ENCODE data around the gene GOLGA8R.
"Not testable (repeated sequence)": the region's sequence is repeated elsewhere in the genome, so short reads cannot be mapped to it uniquely, and the experiment has no call there.

GOLGA8R gene, protein sequence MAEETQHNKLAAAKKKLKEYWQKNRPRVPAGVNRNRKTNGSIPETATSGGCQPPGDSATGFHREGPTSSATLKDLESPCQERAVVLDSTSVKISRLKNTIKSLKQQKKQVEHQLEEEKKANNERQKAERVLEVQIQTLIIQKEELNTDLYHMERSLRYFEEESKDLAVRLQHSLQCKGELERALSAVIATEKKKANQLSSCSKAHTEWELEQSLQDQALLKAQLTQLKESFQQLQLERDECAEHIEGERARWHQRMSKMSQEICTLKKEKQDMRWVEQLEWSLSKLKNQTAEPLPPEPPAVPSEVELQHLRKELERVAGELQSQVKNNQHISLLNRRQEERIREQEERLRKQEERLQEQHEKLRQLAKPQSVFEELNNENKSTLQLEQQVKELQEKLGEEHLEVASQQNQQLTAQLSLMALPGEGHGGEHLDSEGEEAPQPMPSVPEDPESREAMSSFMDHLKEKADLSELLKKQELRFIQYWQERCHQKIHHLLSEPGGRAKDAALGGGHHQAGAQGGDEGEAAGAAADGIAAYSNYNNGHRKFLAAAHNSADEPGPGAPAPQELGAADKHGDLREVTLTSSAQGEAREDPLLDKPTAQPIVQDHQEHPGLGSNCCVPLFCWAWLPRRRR

DNA sequence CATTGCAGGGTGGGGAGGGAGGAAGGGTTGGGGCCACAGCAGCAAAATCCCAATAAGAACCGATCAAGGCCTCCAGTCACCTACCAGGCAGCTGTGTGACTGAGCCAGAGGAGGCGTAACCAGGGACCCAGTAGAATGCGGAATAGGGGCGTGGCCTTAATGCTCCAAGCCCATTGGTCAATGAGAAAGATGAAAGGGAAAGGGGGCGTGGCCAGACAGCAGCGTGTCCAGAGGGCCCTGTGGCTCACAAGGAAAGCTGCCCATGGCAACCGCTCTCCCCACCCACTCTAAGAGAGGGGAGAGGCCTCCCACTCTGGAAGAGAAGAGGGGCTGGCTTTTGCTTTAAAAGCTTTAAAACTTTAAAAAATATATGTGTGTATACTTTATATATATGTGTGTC is at the start of gene GOLGA8R:
Gene GOLGA8R, minus strand, starts transcription at position 101 of the 400 bp plus-strand sequence. Its CDS starts 98 bp downstream, at position 3.
- FAIRE-seq = not testable (repeated sequence)

DNA sequence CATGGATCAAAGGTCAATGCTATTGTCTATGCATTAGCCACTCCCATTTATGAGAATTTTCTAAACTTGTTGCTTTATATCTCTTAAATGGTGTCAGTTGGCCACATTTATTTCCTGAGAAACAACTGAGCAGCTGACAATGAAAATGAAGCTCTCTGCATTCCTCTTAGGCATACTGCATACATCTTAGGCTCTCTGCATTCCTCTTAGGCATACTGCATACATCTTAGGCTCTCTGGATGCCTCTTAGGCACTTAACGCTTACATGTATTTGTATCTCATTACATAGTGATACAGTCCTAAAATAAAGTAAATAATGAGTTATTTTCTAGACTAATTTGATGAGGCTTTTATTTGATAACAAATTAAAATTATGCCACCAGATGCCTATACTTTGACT is 49.8 kb upstream of the GOLGA8R start:
- FAIRE-seq = not testable (repeated sequence)

DNA sequence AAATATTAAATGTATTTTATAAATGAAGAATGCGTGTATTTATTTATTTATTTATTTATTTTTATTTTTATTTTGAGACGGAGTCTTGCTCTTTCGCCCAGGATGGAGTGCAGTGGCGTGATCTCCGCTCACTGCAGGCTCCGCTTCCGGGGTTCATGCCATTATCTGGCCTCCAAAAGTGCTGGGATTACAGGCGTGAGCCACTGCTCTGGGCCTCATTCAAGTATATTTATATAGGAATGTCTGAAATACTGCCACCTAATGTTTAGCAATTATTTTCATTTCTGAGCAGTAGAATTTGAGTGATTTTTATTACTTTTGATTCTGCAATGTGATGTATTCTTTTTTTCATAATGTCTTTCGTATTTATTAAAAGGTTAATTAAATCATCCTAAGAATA is 48.1 kb upstream of the GOLGA8R start:
- peak; percentile 13 for FAIRE-seq

DNA sequence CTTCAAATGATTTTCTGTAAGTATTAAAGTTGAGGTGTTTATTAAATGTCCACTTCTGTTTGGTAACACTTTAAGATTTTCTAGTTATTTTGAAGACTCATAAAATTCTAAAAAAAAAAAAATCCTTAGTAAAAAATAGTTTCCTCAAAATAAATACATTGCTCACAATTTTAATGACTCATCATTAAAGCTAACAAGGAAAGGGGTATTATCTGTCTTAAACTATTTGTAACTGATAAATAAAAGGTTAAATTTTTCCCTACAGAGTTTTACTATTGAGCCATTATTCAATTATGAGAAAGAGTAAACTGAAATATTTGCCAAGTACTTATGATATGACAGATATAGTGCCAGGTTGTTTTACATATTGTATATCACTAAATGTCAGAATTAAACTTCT is 38.6 kb upstream of the GOLGA8R start:
- not testable (repeated sequence) for FAIRE-seq

DNA sequence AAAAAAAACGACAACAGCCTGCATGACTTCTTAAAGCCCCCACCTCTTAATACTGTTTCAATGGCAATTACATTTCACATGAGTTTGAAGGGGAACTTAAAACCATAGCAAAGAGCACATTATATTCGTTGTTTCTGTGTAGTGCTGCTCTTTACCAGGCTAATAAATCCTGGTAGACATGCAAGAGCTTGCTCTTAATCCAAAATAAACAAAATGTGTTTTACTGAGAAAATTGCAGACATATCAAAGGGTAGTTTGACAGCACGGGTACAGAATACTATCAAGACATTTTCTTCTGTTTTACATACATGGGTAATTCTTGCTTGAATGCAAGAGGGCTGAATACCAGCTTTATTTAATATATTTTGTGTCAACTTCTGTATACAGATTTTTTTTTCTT is 24.3 kb upstream of the GOLGA8R start:
- not testable (repeated sequence) for FAIRE-seq

DNA sequence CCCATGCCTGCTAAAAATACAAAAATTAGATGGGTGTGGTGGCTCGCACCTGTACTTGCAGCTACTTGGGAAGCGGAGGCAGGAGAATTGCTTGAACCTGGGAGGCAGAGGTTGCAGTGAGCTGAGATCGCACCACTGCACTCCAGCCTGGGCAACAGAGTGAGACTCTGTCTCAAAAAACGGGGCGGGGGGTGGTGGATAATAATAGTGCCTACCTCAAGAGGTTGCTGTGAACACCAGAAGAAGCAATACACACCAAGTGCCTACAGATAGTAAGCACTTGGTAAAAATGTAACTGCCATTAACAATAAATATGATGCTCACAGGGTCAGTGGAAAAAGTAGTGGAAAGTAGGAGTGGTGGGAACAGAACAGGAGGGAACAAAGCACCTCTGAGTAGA is 21.8 kb upstream of the GOLGA8R start:
- FAIRE-seq = not testable (repeated sequence)

DNA sequence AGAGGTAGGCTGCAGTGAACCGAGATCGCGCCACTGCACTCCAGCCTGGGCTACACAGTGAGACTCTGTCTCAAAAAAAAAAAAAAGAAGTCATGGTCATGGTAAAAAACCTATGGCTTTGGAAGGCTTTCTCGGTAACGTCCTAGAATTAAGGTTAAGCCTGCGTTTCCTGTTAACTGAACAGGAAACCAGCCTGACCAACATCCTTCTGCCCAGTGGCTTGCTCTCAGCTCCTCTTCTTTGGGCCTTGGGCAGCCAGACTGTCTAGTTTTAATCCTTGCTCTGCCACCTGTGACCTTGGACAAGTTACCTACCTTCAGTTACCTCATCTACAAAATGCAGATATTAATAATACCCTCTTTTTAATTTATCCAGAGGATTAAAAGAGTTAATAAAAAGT is 6.7 kb upstream of the GOLGA8R start:
- FAIRE-seq = not testable (repeated sequence)

DNA sequence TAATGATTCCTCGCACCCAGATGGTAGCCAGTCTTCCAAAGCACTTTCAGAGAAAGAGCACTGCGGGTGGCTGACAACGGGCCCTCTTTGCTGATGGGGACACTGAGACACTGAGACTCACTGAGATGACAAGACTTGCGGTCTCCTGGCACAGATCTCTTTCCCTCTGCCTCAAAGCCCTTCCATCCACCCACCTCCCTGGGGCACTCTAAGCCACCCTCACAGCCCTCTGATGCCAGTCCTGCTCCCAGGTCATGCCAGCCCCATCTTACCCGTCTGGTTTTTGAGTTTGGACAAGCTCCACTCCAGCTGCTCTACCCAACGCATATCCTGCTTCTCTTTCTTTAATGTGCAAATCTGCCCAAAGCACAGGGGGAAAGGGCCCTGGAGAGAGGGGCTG is 6.4 kb downstream of the GOLGA8R start:
- FAIRE-seq = not testable (repeated sequence)

DNA sequence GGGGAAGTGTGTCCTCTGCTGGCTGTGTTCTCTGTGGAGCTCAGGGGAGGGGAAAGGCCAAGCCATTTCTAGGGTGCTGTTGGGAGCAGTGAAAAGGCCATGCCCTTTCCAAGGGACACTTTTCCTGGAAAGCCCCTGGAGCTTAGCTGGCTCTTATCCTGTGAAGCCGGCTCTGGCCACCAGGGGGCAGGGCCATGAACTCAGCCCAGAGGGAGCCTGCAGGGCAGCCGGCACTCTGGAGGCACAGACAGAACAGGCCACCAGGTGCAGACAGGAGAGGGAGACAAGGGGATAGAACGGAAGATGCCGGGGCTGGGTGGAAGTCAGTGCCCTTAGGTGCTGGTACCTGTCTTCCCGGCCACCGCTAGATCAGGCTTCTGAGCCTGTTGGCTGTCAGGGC is 15.1 kb downstream of the GOLGA8R start:
- FAIRE-seq = not testable (repeated sequence)

DNA sequence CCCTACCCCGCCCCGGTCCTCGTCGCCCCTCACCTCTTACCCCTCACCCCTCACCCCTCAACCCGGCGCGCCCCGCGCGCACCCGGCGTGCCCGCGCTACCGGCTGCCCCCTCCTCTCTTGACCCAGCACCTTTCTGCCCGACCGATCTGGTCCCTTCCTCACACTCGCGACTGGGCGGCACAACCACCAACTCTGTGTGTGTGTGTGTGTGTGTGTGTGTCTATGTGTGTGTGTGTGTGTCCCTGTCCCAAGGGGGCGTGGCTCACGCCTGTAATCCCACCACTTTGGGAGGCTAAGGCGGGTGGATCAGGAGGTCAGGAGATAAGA is 20.4 kb downstream of the GOLGA8R start:
- FAIRE-seq = not testable (repeated sequence)

DNA sequence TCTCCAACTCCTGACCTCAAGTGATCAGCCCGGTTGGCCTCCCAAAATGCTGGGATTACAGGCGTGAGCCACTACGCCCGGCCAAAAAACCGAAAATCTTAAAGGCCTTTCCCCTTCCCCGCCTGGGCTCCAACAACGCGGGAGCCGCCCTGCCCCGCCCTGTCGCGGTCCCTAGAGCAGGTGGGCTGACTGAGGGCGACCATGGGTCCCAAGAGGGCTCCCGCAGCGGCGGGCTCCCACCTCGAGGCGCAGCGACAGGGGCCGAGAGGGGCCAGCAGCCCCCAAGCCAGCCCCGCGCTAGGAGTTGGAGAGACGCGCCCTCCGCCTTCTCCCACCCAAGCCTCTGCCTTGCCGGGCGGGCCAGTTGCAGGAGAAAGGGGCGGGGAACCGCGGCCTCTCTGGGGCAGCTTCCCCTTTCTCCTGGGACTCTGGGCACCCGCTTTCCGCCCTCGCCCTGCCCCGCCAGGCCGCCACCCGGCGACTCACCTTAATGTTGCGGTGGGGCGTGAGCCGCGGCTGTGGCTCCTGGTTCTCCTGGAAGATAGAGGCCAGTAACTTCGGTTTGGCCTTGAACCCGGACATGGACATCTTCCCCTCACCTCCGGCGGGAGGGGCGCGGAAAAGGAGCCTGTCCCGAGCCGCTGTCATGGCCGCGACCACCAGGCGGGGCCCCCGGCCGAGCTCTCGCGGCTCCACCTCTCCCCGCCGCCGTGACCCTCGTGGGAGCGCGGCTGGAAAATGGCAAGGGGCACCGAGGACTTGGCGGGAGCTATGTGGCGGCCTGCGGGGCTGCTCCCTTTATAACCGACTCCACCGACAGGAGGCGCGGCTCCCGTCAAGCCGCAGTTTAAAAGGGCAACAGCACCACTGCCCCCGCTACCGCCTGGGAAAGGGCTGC is 21.0 kb downstream of the GOLGA8R start, which contains the start of gene CHRFAM7A:
Gene CHRFAM7A, minus strand, starts transcription at position 775 of the 898 bp plus-strand sequence. CDS start 10,189 bp downstream, outside the sequence.
- FAIRE-seq = not testable (repeated sequence)

DNA sequence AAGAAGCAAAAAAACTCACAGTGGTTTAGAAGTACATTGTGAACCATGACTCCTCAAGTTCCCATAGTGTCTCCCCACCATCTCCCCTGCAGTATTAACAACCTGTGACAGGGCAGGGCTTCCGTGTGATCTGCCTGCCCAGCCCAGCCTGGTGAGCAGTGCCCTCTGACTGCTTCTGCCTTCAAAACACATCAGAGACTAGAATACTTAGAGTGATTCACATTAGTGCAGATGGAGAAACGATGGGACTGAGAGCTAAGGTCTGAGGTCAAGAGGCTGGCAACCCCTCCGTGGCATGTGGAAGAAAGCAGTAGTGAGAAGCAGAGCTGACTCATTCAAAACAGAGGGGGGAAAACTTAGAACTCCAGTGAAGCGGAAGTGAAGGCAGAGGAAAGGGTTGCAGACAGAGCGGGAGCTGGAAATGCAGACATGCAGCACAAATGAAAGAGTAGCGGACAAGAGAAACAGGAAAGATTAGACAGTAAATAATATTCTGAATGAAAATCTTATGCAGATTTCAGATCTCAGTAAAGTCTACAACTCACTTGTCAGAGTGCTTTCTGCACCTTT is 27.7 kb downstream of the GOLGA8R start:
- FAIRE-seq = not testable (repeated sequence)

DNA sequence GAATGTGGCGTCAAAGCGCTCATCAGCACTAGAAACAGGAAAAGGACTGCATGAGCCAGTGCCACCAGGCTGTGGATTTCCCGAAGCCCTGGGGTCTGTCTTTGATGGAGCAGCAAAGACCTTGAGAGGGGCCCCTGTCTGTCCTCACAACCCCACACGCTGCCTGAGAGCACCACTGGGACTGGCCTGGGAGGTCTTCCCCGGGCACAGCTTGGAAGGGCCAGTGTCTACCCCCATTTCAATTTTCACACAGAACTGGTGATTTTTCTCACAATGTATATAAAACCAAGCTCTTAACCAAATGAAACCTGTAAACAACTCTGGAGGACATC is 37.0 kb downstream of the GOLGA8R start:
- not testable (repeated sequence) for FAIRE-seq

DNA sequence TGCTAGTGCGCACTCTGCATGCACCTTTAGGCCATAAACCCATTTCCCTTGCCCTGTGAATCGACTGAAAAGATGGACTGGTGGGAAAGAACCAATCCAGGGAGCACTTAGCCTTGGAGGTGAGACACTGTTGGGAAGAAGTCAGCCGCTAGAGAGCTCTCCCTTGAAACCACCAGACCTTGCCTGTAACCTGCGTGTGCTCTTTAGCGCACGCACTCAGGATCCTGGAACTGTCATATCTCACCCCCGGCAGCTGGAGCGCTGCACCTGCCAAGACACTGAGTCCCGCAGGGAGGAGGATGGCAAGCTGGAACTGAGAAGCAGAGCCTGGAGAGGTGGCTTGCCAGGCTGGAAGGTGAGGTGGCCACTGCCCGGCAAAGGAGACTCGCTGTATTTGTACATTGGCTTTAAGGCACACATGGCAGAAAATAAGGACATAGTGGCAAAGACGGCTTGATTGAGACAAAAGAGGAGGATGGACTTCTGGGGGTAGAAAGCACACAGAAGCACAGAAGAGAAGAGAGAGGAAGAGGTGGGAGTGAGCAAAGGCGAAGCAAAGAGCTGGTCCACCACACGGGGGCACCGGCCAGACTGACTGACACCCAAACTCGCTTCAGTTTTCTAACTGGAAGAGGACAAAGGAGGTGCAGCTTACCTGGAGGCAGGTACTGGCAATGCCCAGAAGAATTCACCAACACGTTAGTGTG is 37.5 kb downstream of the GOLGA8R start:
- not testable (repeated sequence) for FAIRE-seq

DNA sequence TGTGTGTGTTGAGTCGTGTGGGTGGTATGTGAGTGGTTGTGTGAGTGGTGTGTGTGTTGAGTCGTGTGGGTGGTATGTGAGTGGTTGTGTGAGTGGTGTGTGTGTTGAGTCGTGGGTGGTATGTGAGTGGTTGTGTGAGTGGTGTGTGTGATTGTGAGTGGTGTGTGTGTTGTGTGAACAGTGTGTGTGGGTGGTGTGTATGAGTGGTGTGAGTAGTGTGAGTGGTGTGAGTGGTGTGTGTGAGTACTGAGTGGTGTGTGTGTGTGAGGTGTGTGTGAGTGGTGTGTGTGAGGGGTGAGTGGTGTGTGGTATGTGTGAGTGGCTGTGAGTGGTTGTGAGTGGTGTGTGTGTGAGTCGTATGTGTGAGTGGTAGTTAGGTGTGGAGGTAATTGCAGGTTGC is 38.2 kb downstream of the GOLGA8R start:
- FAIRE-seq = not testable (repeated sequence)

DNA sequence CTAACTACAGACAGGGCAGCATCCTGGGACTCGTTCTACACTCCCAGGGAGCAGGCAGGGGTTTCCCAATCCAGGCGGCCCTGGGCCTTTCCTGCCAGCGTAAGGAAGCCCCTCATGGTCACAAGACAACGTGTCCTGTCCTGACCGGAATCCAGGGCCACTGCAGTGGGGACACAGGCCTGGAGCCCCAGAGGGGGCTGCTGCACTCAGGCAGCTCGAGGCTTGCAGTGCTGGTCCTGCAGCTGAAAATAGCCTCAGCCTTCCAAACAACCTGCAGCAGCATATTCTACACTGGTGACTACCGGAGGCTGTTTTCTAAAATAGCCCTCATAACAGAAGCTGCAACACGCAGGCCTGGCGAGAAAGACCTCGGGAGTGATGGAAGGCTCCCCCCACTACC is 39.2 kb downstream of the GOLGA8R start:
- FAIRE-seq = not testable (repeated sequence)

DNA sequence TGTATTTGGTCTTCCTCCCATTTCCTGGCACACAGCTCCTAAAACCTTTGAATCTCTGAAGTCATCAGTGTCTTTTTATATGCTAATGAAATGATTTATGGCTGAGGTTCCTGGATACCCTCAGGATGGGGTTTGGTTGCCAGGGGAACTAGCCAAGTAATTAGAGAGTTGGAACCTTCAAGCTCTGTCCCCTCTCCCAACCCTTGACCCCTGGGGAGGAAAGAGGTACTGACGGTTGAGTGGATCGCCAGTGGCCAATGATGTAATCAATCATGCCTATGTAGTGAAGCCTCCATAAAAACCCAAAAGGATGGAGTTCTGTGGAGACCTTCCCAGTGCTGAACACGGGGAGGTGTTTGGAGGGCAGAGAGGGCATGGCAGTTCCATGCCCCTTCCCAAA is 45.8 kb downstream of the GOLGA8R start:
- FAIRE-seq = not testable (repeated sequence)

DNA sequence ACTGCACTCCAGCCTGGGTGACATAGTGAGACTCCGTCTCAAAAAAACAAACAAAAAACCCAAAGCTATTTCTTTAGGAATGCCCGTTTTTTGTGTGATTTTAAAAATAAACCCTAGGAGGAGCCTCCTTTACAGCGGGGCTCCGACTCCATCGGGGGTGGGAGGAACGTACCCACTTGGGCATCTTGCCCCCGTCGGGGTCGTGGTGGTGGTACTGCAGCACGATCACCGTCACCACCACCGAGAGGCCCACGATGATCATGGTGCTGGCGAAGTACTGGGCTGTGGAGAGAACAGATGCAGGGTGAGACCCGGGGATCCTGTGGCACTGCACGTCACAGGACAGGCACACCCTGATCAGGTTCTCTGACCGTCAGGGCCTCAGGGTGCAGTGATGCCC is 46.8 kb downstream of the GOLGA8R start:
- FAIRE-seq = not testable (repeated sequence)

DNA sequence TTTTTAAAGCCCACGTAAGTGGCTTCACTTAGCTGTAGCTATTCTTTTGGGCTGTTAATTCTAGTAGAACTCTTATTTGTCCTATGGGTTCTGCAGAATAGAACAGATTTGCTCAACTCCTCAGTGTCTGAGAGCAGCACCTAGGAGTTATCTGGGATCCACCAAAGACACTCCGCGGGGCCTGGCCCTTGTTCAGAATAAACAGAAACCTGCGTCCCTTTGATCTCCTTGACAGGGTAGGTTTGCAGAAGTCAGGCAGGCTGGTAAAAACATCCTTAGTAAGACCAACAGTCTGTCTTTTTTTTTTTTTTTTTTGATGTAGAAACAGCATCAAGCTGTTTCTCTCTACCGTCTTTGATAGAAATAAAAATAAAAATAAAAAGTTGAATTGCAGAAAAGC is 52.7 kb downstream of the GOLGA8R start:
- not testable (repeated sequence) for FAIRE-seq

DNA sequence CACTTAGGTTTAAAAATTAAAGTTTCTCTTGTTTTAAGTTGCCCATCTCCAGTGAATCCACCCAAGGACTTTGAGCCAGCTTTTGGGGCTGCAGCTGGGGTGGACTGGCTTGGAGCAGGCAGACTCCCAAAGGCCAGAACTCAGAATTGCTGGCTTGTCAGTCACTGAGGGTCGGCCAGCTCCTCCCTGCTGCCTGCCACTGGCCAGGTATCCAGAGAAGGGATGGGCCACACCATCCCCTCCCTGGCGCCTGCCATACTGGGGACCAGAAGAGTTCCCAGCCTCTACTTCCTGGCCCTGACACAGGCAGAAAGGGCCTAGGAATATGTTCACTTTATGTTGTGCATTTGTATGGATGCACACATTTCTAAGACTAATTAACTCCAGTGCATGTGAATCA is 53.1 kb downstream of the GOLGA8R start:
- FAIRE-seq = not testable (repeated sequence)

DNA sequence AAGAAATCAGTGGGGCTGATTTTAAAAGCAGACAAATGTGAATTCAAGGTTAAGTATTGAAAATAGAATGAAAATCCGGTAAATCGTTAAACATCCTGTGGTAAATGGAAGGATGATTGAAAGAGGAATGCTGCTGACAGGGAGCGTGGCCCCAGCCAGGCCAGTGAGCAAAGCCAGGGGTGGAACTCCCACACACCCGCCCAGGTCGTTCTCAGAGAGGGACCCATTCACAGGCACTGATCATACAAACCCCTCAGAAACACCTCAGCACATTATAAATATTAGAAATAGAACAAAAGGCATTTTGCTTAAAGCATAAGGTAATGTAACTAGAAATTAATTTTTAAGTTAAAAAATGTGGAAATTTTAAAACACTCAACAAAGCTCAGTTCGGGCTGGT is 59.0 kb downstream of the GOLGA8R start:
- not testable (repeated sequence) for FAIRE-seq

All from islet of Langerhans (tissue), 1 donor.